HG03571 (cell line): ENCODE results near the gene HSPA4.

Source experiments
- ATAC-seq: cut with Tn5 transposase; IDR thresholded peaks from one replicate; pipeline ENCODE4 v1.9.1; 2021; ENCODE audit not compliant: unreplicated experiment

HSPA4 gene

DNA sequence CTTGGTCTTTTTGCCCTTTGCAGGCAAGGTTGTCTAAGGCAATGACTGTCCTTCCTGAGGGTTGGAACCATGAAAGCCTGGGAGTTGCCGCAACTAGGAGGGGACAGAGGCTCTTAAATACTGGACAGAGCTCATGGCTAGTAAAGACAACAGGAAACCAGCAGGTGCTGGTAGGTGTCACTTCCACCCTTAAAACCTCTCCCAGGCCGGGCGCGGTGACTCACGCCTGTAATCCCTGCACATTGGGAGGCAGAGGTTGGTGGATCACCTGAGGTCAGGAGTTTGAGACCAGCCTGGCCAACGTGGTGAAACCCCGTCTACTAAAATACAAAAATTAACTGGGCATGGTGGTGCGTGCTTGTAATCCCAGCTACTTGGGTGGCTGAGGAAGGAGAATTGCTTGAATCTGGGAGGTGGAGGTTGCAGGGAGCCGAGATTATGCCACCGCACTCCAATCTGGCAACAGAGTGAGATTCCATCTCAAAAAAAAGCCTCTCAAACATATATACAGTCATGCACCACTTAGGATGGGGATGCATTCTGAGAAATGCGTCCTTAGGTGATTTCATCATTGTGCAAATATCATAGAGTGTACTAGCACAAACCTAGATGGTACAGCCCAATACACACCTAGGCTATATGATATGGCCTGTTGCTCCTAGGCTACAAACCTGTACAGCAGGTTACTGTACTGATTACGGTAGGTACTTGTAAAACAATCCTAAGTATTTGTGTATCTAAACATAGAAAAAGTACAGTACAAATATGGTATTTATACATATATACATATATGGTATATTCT lies 102.7 kb downstream of the HSPA4 start:
- no peak for ATAC-seq

DNA sequence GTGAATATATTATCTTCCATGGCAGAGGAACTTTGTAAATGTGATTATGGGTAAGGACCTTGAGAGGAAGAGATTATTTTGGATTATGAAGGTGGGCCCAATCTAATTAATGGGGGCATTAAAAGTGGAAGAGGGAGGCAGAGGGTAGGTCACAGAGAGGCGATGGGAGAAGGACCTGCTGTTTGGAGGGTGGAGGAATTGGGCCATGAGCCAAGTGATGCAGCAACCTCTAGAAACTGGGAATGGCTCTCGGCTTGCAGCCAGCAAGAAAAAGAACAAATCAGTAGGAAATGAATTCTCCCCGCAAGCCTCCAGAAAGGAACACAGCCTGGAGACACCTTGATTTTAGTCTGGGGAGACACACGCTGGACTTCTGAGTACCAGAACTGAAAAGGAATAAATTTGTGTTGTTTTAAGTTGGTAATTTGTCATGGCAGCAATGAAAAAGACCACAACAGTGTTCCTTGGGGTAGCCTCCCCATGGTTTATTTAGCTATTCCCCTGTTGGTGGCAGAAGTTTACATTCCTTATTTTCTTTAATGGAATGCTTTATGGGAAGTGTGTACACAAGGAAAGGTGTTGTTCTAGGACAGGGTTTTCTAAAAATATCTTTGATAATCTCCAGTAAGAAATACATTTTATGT lies 103.6 kb downstream of the HSPA4 start:
- ATAC-seq: no peak
